PC-3 (cell line): Measurements from ENCODE around the gene DIS3L2.

Experiments
- CTCF ChIP-seq: fragments of 300-600 bp; sonication (generic); conservative IDR thresholded peaks from 2 replicates; pipeline ENCODE4 v1.5.1; 2017; ENCODE audit warnings: antibody characterized with exemption, low read depth, mild to moderate bottlenecking, low read length
- EZH2 ChIP-seq: fragments of 300-600 bp; sonication (generic); IDR thresholded peaks from one replicate; pipeline ENCODE4 v1.6.1; 2017; ENCODE audit warnings: antibody characterized with exemption, mild to moderate bottlenecking, low read length; ENCODE audit not compliant: unreplicated experiment

DNA sequence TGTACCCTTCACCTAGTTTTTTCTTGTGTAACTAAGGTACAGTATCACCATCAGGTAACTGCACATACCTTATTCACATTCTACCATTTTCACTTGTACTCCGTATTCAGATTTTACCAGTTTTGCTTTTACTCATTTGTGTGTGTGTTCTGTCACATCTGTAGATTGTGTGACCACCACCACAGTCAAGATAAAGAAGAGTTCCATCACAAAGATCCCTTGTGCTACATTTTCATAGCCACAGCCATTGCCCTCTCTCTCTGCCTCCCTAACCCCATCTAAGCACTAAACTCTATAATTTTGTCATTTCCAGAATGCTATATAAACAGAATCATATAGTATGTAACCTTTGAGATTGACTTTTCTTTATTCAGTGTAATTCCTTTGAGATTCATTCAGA, 23.5 kb downstream of the DIS3L2 start:
- no peak for TF ChIP-seq EZH2
- no peak for TF ChIP-seq CTCF
